SW480 (cell line): ENCODE results near the gene POLR1G.

Experiments
- DNase-seq: peaks from one replicate; pipeline ENCODE4 v3.0.0-alpha.2; 2016; ENCODE audit warnings: low spot score

Gene POLR1G, protein sequence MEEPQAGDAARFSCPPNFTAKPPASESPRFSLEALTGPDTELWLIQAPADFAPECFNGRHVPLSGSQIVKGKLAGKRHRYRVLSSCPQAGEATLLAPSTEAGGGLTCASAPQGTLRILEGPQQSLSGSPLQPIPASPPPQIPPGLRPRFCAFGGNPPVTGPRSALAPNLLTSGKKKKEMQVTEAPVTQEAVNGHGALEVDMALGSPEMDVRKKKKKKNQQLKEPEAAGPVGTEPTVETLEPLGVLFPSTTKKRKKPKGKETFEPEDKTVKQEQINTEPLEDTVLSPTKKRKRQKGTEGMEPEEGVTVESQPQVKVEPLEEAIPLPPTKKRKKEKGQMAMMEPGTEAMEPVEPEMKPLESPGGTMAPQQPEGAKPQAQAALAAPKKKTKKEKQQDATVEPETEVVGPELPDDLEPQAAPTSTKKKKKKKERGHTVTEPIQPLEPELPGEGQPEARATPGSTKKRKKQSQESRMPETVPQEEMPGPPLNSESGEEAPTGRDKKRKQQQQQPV

DNA sequence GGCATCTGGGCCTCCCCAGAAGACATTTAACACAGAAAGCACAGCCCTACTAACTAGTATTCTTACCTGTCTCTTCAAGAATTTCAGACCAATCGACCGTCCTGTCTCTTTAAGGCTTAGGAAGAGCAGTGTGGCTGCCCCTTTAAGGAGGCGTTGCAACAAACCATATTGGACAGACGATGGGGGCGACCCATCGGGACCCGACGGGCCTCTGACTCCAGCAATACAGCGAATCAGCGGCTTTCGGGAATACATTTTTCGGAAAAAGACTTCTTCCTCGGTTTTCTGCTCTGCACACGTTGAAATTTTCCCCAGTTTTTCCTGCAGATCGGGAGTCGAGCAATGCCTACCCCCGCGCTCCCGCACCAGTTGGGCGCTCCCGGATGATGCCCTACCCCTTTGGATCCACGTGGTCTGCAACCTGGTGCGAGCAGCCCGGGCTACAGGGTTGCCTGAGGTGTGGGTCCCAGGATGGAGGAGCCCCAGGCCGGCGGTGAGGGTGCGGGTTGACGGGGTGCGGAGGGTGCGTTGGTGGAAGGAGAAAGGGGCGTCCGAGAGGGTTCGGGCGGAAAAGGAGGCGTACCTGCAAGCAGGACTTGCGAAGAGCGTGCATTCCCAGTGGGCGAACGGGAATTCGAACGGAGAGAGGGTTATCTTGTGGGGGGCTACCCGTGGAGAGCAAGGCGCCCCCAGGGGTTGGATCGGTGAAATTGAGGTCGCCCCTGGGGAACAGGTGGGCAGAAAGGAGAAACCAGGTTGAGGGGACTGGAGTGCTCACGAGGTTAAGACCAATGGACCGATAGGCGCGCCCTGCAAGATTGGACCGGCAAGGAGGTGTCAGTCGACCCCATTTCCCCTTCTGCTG is at the start of gene POLR1G:
POLR1G (plus strand) TSS at position 419 of the 865 bp plus-strand sequence; CDS start at position 472, 53 bp downstream.
- DNase-seq, result peak; percentile 94

DNA sequence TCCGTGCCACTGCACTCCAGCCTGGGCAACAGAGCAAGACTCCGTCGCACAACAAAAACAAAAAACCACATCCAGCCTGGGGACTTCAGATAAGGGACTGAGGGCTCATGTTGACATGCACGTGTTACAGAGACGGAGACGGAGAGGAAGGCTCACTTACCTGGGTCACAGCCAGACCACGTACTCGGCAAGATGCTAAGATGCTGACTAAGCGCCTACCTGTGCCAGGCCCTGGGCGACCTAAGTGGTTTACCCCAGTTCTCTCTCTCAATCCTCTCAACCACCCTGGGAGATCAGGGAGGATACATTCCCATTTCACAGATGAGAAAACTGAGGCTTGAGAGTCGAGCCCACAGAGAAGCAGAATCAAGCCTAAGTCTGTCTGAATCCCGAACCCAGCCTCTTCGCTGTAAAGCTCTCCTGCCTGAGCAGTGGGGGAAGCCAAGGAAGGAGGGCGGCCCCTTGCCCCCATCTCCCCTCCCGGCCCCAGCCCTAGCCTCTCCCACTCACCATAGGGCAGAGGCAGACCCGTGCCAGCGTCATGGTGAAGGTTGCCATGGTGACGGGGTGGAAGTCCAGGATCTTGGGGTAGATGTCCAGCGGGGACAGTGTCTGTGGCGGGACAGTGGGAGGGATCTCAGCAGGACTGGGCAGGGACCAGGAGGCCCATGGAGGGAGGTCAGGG is 49.5 kb upstream of the POLR1G start:
- DNase-seq, result no peak

DNA sequence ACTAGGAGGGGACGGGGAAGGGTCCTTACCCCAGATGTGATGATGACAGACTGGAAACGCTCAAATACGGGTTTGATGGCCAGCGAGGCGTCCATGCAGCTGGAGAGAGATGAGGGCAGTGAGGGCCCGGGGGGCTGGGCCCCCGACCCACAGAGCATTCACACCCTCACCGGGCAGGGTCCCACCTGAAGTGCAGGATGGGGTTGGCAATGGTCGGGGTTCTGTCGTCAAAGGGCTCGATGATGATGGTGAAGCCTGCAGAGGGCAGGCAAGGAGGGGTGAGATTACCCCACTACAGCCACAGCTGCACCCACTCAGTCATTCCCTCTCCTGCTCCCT is 49.0 kb upstream of the POLR1G start:
- DNase-seq, result no peak

DNA sequence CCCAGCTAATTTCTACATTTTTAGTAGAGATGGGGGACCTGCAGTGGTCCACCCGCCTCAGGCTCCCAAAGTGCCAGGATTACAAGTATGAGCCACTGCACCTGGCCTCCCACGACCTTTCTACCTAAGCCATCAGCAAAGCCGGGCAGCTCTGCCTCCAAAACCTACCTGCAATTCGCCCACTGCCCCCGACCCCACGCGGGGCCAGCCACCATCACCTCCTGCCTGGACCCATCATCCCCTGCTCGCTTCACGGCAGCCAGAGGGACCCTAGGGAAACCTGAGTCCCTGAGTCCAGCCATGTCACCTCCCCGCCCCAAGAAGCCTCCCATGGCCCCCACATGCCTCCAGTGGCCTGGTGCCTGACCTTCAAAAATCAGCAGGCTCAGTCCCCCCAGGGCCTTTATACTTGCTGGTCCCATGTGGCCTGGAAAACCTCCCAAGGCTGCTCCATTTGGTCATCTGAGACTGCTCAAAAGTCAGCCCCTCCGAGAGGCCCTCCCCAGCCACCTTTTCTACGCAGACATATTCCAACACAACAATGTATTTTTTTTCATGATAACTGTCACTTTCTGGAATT is 48.1 kb upstream of the POLR1G start:
- no peak for DNase-seq

DNA sequence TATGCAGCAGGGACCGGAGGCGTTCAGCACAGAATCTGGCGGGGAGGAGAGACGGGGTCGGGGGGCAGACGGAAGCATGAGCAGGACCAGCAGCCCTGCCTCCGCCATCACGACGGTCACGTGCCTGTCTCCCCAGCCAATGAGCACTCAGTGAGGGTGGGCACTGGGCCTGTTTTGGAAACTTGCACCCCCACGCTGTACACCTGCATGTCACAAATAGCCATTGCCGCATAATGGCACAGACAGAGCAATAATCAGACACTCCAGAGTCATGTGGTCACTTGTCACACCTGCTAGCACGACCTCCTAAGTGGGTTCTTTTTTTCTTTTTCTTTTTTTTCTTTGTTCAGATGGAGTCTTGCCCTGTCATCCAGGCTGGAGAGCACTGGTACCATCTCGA is 44.8 kb upstream of the POLR1G start:
- DNase-seq, result no peak

DNA sequence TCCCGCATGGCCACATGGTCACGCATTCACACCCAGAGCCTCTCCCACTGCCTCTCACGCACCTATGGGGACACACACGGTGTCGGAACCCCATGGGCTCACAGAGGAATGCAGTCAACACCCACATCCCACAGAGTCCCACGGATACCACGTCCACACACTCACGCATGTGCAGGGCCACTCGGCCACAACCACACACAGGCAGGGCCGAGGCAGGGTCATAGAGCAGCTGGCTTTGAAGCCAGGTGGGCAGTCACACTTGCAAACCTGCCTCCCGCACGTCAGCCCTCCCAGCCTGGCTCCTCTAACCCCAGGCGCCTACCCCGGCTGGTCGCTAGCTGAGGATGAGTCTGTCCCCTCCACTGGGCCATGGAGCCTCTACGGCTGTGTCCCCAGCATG is 44.2 kb upstream of the POLR1G start:
- DNase-seq, result no peak

DNA sequence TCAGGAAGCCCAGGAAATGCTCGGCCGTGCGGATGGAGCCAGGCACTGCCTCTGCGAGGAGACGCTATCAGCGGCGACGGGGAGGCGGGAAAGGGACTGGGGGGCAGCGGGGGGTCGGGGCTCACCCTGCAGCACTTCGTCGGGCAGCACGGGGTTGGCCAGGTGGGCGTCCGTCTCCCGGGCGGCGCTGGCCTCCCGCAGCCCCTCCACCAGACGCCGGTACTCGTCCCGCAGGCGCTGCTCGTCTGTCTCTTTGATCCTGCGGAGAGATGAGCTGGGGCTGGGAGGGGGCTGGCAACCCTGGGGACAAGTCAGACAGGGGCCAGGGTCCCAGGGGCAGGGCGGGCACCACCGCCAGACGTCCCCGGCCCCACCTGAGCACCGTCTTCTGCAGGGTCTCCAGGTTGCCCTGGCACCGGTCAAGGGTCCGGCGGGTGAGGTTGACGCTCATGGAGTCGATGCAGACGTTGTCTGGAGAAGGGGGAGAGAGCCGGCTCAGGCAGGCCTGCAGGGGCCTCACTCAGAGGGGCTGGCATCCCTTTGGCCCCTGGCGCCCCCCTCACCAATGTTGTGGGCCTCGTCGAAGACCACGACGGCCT is 42.5 kb upstream of the POLR1G start:
- no peak for DNase-seq

DNA sequence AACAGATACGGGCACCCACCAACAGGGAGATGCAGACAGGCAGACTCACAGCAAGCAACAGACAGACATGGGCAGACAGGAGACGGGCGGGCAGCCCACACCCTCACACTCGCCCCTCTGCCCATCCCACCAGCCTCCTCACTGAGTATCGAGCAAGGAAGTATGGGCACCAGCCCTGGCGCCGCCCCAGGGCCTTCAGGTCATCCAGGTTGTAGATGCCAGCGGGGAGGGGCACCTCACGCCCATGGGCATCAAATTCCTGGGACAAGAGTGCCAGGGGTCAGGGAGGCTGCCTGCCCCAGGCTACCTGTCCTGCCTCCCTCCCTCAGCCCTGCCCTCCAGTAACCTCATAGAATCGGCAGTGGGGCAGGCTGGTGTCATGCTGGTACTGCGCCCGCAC is 41.7 kb upstream of the POLR1G start:
- no peak for DNase-seq

DNA sequence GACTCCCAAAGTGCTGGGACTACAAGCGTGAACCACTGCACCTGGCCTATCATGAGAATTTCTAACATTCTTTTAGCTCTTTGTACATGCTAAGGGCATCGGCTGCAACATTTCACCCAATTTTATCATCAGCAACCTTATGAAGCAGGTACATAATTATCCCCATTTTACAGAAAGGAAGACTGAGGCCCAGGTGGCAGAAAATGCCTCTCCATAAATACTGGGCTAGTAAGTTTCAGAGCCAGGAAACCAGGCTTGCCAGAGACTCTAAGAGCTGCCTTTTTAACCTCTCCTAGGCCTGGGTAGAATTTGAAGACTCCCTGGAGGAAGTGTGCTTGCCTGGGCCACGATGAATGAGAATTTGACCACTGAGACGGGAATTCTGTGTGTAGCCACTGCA is 38.3 kb upstream of the POLR1G start:
- DNase-seq, result no peak

DNA sequence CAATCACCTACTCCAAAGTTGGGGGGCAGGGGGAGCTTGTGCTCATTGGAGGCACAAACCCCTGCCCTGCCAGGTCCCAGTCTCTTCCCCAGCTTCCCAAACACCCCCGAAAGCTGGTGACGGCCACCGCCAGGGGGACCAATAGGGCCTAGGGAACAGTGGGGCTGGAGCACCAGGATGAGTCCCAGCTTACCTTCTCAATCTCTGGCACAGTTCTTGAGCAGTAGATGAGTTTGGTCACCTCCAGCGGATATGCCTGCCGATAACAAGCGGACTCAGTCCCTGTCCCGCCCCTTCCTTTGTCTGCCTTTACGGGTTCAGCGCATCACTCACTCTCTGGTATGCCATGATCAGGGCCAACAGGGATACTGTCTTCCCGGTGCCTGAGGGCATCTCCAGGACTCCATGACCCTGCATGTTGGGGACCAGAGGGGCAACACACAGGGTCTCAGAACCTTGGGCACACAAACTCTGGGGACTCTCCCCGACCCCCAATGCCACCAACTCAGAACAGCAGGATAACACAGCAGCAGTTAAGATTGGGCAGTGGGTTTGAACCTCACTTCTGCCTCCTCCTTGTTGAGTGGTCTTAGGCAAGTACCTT is 37.6 kb upstream of the POLR1G start:
- DNase-seq, result no peak

DNA sequence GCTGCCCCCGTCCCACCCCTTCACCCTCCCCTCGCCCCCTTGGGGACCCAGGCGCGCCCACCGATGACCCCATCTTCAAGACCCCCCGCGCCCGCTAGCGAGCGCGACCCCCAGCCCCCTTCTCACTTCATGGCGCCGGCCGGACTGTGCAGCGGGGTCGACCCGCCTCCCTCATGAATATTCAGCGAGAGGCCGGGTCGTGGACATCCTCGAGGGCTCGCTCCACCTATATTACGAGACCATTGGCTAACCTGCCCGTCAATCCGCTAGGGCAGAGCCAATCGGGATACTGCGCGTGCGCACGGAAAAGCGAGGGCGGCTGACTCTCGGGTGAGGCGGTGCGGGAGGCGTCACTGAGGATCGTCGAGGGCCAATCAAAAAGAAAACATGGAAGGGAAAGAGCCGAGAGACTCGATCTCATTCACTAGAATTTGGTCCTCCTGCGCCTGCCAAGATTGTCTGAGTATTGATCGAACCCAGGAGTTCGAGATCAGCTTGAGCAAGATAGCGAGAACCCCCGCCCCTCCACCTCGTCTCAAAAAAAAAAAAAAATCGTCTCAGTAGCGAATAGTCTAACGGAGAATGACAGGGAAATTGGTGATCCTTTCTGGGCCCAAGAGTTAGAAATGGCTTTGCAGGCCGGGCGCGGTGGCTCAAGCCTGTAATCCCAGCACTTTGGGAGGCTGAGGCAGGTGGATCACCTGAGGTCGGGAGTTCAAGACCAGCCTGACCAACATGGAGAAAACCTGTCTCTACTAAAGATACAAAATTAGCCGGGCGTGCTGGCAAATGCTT is 35.8 kb upstream of the POLR1G start, which contains the start of gene ERCC2:
ERCC2 (minus strand) TSS at position 164 of the 795 bp plus-strand sequence; CDS start at position 131, 33 bp downstream.
- DNase-seq, result peak; percentile 99

DNA sequence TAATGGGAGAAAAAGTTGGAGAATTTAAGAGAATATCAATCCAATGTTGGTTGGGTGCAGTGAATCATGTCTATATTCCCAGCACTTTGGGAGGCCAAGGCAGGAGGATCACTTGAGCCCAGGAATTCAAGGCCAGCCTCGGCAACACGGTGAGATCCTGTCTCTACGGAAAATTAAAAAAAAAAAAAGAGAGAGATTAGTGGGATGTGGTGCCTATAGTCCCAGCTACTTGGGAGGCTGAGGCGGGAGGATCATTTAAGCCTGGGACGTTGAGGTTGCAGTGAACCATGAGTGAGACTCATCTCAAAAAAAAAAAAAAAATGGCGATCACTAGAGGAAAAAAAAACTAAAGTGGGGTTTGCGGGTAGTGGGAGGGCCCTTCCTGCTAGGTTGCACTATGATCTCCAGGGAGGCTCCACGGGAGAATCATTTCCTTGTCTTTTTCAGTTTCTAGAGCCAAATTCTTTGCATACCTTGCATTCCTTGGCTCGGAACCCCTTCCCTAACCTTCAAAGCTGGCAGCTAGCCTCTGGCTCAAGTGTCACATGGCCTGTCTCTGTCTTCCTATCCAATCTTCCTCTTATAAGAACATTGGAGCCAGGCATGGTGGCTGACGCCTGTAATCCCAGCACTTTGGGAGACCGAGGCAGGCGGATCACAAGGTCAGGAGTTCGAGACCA is 30.3 kb upstream of the POLR1G start:
- DNase-seq, result peak; percentile 85

DNA sequence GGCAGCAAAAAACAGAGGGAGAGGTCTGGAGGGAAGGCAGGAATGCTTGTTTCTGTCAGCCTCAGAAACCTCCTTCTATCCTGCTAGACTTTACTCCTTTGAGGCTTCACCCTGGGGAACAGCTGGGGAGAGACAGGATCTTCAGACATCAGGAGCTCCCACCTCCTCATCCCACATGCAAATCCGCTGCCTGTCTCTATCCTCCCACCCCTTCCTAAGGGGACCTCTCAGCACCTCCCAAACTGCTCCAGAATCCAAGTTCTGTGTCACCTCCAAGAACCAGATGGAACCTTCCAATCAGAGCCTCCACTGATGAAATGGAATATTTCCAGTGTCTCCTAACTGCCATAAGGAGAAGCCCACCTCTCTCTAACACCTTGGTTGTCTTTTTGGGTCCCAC is 26.3 kb upstream of the POLR1G start:
- no peak for DNase-seq

DNA sequence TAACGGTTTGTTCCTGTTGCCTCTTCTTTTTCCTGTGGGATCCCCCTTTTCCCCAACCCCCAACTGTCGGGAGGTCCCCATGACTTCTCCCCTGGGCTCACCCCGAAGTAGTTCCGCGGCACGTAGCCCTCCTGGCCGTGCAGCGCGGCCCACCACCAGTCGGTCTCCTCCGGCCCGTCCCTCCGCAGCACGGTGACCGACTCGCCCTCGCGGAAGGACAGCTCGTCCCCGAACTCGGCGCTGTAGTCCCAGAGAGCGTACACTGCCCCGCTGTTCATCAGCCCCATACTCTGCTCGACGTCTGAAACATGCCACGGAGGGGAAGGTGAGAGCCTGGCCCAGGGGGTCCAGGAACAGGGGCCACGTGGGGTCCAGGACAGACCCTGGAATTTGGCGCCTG is 24.0 kb upstream of the POLR1G start:
- no peak for DNase-seq

DNA sequence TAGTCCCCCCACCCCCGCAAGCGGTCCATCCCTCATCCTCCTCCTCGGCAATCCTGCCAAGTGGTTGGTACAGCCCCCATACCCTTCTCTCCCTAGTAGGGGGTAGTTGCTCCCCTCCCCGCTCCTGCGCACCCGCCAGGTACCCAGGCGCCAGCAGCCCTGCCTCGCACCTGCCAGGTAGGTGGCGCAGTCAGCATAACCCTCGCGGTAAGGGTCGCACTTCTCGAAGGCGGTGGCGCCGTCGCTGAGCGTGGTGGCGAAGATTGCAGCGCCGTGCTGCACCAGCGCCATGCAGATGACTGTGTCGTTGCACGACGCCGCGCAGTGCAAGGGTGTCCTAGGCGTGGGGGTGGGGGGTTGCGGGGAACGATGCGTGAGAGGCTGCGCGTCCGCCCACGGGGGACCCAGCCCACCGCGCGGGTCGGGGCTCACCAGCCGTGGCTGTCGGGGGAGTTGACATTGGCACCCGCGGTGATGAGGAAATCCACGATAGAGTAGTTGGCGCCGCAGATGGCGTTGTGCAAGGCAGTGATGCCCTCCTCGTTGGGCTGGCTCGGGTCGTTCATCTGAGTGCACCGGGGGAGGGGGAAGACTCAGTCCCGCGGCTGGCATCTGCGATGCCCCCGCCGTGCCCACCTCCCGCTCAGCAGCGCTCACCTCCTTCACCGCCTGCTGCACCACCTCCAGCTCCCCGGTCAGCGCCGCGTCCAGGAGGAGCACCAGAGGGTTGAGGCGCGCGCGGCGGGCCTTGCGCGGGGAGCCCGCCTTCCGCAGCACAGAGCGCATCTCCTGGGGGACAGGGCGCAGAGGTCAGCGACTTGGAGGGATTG is 20.8 kb upstream of the POLR1G start:
- no peak for DNase-seq

DNA sequence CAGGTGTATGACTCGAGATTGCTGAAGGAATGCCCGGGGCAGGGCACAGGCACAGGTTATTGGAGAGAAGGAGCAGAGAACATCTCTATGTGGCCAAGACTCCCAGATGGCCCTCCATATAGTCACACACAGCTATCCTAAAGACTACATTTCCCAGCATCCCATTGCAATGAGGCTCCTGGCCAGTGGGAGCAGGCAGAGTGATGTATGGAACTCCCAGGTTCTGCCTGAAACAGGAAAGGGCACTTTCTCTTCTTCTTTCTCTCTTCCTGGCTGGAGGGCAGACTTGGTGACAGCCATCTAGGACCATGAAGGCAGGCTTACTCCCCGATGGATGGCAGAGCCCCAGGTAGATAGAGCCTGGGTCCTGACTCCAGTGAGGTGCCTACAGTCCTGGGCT is 15.1 kb upstream of the POLR1G start:
- no peak for DNase-seq

DNA sequence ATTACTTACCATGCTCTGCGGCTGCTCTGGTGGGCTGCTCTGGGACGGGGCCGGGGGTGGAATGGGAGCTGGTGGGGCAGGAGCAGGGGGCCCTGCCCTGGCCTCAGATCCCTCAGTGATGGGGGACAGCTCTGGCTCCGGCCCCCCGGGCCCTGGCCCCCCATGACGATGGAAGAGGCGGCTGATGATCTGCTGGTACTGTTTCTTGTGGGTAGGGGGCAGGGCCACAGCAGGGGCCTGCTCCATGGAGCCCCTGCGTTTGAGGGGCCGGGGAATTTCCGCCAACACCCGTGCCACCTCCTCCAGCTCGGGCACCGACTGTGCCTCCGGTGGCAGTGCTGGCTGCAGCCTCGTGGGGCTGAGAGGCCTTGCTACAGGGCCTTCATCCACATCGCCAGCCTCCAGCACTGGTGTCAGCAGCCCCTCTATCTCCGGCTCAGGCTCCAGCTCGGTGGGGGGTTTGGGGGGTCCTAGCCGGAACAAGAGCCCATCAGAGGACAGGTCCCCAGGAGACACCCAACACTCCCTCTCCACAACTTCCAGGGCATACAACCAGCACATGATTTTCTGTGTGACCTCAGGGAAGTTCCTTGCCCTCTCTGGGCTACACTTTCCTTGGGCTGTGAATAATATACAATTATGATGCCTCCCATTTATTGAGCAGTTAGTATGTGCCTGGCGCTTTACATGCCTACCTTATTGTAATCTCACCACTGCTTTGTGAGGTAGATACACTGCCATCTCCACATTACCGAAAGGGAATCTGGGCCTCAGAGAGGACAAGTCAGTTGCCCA is 14.4 kb upstream of the POLR1G start:
- no peak for DNase-seq
